Stimulated activated naive CD8-positive, alpha-beta T cell treated with anti-CD3 and anti-CD28 coated beads, Interleukin-15, Interleukin-2, amounts not matched to agents 100 U/mL and 50 U/mL, for 24 hours (primary cell): ENCODE data around the gene INHBE.
"Not testable (repeated sequence)": the region's sequence is repeated elsewhere in the genome, so short reads cannot be mapped to it uniquely, and the experiment has no call there.

ENCODE experiments used
- ATAC-seq: fragments of 150-1000 bp; cut with Tn5 transposase; one replicate; pipeline ENCODE4 v1.10.0; 2021
- DNase-seq: peaks from one replicate; pipeline ENCODE4 v3.0.0; 2021

Gene INHBE

GRCh38 chr12:57454566-57455373, at the start of gene INHBE:
Gene INHBE (plus strand): TSS chr12:57455307. CDS start chr12:57455537, 230 bp downstream.
- ATAC-seq: no peak
- peak; percentile 66 for DNase-seq

DNA sequence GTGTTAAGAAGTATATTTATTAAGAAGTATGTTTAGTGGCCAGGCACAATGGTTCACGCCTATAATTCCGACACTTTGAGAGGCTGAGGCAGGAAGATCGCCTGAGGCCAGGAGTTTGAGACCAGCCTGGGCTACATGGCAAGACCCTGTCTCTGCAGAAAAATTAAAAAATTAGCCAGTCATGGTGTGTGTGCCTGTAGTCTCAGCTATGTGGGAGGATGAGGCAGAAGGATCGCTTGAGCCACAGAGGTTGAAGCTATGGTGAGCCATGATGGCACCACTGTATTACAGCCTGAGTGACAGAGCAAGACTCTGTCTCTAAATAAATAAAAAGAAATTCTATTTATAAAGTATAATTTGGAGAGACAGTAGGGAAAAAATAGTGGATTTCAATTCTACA, 44.6 kb upstream of the INHBE start:
- no peak for DNase-seq
- no peak for ATAC-seq

GRCh38 chr12:57414160-57414559, 40.9 kb upstream of the INHBE start:
- not testable (repeated sequence) for DNase-seq, ATAC-seq

- no peak for DNase-seq
- ATAC-seq: no peak
Measured at GRCh38 chr12:57415088-57415487, 40.0 kb upstream of the INHBE start.

DNA sequence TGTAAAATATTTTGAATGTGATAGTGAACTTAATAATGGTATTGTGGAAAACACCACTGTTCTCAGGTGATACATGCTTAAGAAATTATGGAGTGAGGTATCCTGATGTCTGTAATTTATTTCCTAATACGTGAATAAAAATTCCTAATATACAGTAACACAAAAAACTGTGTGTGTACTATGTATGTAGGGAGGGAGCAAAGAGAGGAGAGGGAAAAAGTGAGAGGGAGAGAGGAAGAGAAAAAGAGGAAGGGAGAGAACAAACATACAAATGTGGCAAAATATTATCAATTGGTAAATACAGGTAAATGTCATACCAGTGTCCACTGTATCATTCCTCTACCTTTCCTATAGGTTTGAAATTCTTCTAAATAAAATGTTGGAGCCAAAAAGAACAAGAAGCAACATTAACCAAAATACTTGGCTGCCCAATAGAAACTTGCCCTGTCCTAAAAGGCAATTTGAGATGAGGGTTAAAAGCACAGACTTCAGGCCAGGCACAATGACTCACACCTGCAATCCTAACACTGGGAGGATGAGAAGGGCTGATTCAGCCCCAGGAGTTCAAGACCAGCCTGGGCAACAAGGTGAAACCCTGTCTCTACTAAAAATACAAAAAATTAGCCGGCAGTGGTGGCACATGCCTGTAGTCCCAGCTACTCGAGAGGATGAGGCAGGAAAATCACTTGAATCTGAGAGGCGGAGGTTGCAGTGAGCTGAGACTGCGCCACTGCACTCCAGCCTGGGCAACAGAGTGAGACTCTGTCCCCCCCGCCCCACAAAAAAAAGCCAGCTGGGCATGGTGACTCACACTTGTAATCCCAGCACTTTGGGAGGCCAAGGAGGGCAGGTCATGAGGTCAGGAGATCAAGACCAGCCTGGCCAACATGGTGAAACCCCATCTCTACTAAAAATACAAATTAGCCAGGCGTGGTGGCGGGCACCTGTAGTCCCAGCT, 38.8 kb upstream of the INHBE start:
- ATAC-seq (no peak), DNase-seq (no peak)

DNA sequence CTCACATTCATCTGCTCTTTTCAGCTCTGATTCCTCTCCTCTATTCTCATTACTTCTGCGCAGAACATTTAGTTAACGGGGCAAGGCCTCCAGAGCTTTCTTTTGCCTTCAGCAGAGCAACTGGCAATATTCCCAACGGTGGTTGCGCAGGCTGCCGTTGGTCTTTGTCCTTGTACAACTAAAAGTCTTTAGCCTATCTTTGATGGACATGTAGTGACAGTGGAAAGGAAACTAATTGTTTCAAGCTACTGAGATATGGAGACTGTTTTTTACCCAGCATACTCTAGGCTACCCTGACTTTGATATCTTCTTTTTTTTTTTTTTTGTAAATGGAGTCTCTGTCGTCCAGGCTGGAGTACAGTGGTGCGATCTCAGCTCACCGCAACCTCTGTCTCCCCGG, 36.9 kb upstream of the INHBE start:
- ATAC-seq (no peak), DNase-seq (no peak)

DNA sequence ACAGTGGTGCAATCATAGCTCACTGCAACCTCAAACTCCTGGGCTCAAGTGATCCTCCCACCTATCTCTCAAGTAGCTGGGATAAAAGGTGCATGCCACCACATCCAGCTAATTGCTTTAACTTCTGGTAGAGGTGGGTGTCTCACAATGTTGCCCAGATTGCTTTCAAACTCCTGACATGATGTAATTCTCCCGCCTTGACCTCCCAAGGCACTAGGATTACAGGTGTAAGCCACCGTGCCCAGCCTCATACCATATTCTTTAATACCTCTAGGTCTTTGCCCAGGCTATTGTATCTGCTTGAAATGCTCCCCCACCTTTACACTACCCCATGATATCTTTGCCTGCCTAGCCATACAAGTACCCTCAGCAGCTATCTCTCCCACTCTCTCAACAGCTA, 35.6 kb upstream of the INHBE start:
- ATAC-seq (no peak), DNase-seq (no peak)

DNA sequence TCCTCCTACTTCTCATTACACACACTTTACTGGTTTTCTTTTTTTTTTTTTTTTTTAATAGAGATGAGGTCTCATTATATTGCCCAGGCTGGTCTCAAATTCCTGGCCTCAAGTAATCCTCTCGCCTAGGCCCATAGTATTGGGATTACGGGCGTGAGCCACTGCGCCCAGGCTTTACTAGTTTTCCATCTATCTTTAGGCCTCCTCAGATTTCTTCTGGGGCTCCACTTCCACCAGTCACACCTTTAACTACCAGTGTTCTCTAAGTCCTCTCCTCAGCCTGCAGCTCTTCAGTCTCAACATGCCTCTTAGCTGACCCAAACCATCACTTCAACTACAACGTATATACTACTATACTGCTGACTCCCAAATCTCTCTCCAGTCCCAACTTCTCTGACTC, 34.6 kb upstream of the INHBE start:
- ATAC-seq (no peak), DNase-seq (no peak)

DNA sequence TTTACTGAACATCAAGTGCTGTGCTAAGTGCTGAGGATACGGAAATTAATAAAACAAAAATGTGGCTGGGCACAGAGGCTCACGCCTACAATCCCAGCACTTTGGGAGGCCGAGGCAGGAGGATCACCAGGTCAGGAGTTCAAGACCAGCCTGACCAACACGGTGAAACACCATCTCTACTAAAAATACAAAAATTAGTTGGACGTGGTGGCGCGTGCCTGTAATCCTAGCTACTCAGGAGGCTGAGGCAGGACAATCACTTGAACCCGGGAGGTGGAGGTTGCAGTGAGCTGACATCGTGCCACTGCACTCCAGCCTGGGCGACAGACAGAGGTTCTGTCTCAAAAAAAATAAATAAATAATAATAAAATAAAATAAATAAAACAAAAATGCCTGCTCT, 28.2 kb upstream of the INHBE start:
- DNase-seq, ATAC-seq: not testable (repeated sequence)

- DNase-seq: no peak
- ATAC-seq: no peak
Measured at GRCh38 chr12:57428965-57429364, 26.1 kb upstream of the INHBE start.

DNA sequence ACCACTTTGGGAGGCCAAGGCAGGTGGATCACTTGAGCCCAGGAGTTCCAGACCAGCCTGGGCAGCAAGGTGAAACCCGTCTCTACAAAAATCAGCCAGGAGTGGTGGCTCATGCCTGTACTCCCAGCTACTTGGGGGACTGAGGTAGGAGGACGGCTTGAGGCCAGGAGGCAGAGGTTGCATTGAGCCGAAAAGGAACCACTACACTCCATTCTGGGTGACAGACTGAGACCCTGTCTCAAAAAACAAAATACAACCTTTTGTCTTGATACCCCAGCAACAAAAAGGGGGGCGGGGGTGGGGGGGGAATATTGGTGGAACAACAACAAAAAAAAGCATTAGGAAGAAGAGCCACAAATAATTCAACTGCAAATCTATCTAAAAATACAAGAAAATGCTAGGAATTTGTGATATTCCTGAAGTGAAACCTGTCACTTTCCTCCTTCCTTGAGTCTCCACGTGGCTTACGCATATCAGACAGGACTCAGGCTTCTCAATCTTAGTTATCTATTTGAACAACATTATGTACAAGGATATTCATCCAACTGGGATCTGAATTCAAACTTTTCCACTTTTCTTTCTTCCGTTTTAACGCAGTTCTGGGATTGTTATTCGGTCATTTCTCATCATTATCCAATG, 25.5 kb upstream of the INHBE start:
- no peak for ATAC-seq
- DNase-seq: no peak

DNA sequence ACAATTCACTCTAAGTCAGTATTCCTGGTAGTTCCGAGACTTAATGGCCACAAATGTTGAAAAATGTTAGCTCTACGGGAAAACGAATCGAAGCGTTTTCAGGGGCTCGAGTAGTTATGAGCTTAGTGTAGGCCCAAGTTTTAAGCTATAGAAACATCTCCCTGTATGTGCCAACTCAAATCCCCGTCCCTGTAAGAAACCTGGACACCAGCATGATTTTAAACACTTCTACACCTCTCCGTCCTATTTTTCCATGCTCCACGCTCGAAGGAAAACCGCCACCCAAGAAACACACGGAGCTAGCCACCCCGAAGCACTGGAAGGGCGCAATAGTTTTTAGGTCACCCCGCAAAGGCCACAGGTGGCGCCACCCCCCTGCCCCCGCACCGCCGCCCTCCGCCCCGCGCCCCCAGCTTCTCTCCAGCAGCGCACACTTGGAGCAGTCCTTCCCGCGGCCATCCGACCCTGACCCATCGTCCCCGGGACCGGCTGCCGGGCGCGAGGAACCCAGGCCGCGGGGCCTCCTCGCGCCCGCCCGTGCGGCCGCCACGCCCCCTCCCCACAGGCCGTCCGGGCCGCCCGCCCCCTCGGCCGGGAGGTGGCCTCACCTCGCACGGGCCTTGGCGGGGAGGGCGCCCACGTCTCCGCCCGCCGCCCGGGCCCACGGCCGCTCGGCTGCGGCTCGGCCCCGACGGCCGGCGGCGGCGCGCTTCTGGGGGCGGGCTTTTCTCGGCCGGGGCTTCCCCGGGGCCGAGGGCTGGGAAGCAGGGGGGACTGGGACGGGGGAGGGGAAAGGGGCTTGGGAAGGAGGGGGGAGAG, 24.8 kb upstream of the INHBE start:
- ATAC-seq (peak; percentile 70), DNase-seq (no peak)

DNA sequence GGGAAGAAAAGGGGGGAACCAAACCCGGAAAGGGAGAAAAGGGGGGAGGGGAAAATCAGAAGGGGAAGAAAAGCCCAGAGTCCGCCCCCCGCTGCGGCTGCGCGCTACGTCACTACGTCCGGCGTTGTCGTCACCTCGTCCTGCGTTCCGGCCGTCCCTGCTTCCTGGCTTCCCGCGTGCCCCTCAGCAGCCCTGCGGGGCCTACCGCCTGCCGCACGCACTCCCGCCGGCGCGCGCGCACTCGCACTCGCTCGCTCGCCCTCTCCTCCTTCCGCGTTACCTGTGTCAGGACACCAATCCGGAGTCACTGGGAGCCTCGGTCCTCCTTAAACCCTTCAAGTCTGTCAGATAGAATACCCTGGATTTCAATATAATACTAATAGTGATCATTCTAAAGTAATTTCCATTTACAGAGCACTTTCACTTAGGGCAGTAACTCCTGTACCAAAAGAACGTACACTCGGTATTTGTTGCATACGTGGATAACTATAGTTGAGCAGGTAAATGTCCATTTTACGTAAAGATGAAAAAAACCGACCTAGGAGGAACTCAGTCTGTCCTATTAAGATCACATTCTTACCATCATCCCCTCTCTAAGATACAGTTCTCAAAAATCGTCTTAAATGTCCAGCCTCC, 24.1 kb upstream of the INHBE start, which contains the start of gene R3HDM2:
Gene R3HDM2 (minus strand): TSS at position 113 of the 636 bp plus-strand sequence. CDS start 120,615 bp downstream, outside the sequence.
- ATAC-seq (peak; percentile 96), DNase-seq (peak; percentile 97)

DNA sequence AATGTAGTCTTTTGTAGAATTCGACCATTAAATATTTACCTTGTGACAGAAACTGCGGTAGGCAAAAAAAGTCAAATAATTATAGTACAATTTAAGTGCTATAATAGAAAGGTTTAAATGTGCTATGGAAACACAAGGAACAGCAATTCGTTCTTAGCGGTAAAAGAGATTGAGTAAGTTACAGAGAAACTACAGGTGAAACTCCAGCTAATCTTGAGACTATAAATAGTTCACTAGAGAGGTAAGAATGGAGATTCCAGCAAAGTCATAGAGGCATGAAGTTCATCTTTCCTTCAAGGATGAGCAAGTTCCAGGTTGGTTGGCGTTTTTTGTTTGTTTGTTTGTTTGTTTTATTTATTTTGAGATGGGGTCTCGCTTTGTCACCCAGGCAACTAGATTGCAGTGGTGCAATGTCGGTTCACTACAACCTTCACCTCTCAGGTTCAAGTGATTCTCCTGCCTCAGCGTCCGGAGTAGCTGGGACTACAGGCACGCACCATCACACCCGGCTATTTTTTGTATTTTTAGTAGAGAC, 23.4 kb upstream of the INHBE start:
- DNase-seq: no peak
- ATAC-seq: no peak

DNA sequence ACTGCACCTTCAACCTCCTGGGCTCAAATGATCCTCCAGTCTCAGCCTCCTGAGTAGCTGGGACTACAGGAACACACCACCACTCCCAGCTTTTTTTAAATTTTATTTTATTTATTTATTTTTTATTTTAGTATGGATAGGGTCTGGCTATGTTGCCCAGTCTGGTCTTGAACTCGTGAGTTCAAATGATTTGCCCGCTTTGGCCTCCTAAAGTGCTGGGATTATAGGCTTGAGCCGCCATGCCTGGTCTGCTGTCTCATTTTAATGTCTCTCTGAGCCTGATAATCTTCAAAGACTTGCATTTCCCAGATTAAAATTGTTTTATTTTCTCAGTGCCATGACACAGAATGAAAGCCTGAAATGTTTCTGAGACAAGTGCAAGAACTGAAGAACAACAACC, 21.7 kb upstream of the INHBE start:
- no peak for ATAC-seq
- no peak for DNase-seq

GRCh38 chr12:57434517-57435223, 20.4 kb upstream of the INHBE start, which contains the start of gene INHBC:
Gene INHBC (plus strand): TSS chr12:57434784. CDS start chr12:57434887, 103 bp downstream.
- ATAC-seq: no peak
- DNase-seq: no peak

DNA sequence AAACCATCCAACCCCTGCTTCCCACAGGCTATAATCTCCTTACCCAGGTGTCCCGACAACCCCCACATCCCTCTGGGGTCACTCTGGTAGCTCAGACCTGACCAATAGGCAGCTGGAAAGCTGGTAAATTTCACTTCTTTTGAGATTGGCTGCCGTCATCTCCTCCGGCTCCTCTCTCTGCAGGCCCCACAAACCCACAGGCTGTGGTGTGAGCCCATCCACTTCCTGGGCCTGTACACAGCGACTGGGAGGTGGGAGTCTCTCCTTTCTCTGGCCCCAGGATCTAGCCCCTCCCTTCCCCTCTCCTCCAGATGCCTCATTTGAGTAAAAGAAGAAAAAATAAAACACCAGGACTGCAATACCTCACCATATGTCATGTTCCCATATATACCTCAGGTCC, 19.8 kb upstream of the INHBE start:
- ATAC-seq: no peak

GRCh38 chr12:57438400-57438799, 16.7 kb upstream of the INHBE start:
- DNase-seq: no peak

More for the DNA sequence above, 19.8 kb upstream of the INHBE start:
- DNase-seq: peak; percentile 34

DNA sequence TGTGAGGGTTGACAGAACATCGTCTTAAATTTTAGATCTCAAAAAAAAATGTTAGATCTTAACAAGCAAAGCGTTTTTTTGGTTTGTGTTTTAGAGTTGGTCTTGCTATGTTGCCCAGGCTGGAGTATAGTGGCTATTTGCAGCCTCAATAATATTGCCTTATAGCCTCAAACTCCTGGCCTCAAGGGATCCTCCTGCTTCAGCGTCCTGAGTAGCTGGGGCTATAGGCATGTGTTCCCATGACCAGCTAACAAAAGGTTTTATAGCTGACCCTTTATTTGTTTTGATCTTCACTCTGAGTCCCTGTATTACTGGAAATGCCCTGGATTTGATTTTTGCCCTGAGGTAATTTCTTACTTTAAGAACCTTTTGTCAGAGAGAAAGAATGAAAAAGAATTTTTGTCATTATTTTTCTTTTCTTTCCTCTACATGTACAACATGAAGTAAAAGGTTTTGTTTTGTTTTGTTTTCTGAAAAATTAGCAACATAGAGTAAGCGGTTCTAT, 15.3 kb upstream of the INHBE start:
- ATAC-seq: no peak
- no peak for DNase-seq

More at GRCh38 chr12:57438400-57438799, 16.7 kb upstream of the INHBE start:
- ATAC-seq: no peak

DNA sequence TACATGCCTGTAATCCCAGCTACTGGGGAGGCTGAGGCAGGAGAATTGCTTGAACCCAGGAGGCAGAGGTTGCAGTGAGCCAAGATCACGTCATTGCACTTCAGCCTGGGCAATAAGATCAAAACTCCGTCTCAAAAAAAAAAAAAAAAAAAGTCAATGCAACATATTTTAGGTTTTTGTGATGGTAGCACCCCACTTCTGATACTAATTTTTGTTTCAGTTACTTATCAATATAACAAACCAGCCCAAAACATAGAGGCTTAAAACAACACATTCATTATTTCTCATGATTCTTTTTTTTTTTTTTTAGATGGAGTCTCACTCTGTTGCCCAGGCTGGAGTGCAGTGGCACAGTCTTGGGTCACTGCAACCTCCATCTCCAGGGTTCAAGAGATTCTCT, 13.7 kb upstream of the INHBE start:
- ATAC-seq, DNase-seq: not testable (repeated sequence)
